ENCODE data around the gene CXCL14.

CXCL14 gene

GRCh38 chr5:135608361-135608760 is 29.6 kb upstream of the CXCL14 start:
- H3K9me3 ChIP-seq (ENCODE audit: control insufficient read depth in 1 of 2, low read length in 2 of 2): no peaks in the 10 kb centered on the region
- H3K36me3 ChIP-seq (ENCODE audit: control insufficient read depth in 1 of 2, insufficient read depth in 2 of 2, low read length in 2 of 2): no peaks in the 10 kb centered on the region
- H3K4me3 ChIP-seq (ENCODE audit: low read depth in 1 of 2, low read length in 2 of 2): no peak overlapping the region
- H3K9ac ChIP-seq (ENCODE audit: low read depth in 1 of 2, low read length in 2 of 2): no peak overlapping the region
- H3K4me1 ChIP-seq (ENCODE audit: control insufficient read depth in 1 of 2, insufficient read depth in 2 of 2, low read length in 2 of 2): peaks cover 0 to 4% of the 10 kb centered on the region in 2 donors
- H3K27me3 ChIP-seq (ENCODE audit: control insufficient read depth in 1 of 2, insufficient read depth in 2 of 2, low read length in 2 of 2): no peaks in the 10 kb centered on the region
- H3K27ac ChIP-seq (ENCODE audit: low read depth, low read length): no peak overlapping the region

GRCh38 chr5:135606431-135606830 is 27.6 kb upstream of the CXCL14 start:
- H3K9me3 ChIP-seq (ENCODE audit: control insufficient read depth in 1 of 2, low read length in 2 of 2): no peaks in the 10 kb centered on the region
- no peaks in the 10 kb centered on the region for H3K27me3 ChIP-seq (ENCODE audit: control insufficient read depth in 1 of 2, insufficient read depth in 2 of 2, low read length in 2 of 2)
- no peak overlapping the region for H3K9ac ChIP-seq (ENCODE audit: low read depth in 1 of 2, low read length in 2 of 2)
- no peak overlapping the region for H3K4me3 ChIP-seq (ENCODE audit: low read depth in 1 of 2, low read length in 2 of 2)
- H3K27ac ChIP-seq (ENCODE audit: low read depth, low read length): no peak overlapping the region
- H3K4me1 ChIP-seq (ENCODE audit: control insufficient read depth in 1 of 2, insufficient read depth in 2 of 2, low read length in 2 of 2): peaks cover 2 to 10% of the 10 kb centered on the region in 2 donors
- H3K36me3 ChIP-seq (ENCODE audit: control insufficient read depth in 1 of 2, insufficient read depth in 2 of 2, low read length in 2 of 2): no peaks in the 10 kb centered on the region

- no peak overlapping the region for H3K9ac ChIP-seq (ENCODE audit: low read depth in 1 of 2, low read length in 2 of 2)
- H3K9me3 ChIP-seq (ENCODE audit: control insufficient read depth in 1 of 2, low read length in 2 of 2): no peaks in the 10 kb centered on the region
- no peaks in the 10 kb centered on the region for H3K27me3 ChIP-seq (ENCODE audit: control insufficient read depth in 1 of 2, insufficient read depth in 2 of 2, low read length in 2 of 2)
- no peak overlapping the region for H3K4me3 ChIP-seq (ENCODE audit: low read depth in 1 of 2, low read length in 2 of 2)
- H3K27ac ChIP-seq (ENCODE audit: low read depth, low read length): no peak overlapping the region
- H3K36me3 ChIP-seq (ENCODE audit: control insufficient read depth in 1 of 2, insufficient read depth in 2 of 2, low read length in 2 of 2): no peaks in the 10 kb centered on the region
- peaks cover 2 to 10% of the 10 kb centered on the region in 2 donors for H3K4me1 ChIP-seq (ENCODE audit: control insufficient read depth in 1 of 2, insufficient read depth in 2 of 2, low read length in 2 of 2)
These were observed 26.4 kb upstream of the CXCL14 start for GRCh38 chr5:135605221-135605620.

GRCh38 chr5:135604056-135604455 is 25.3 kb upstream of the CXCL14 start:
- Histone ChIP-seq H3K27ac (ENCODE audit: low read depth, low read length) (no peak overlapping the region), H3K4me3 (ENCODE audit: low read depth in 1 of 2, low read length in 2 of 2) (no peak overlapping the region), H3K27me3 (ENCODE audit: control insufficient read depth in 1 of 2, insufficient read depth in 2 of 2, low read length in 2 of 2) (no peaks in the 10 kb centered on the region), H3K9me3 (ENCODE audit: control insufficient read depth in 1 of 2, low read length in 2 of 2) (no peaks in the 10 kb centered on the region), H3K36me3 (ENCODE audit: control insufficient read depth in 1 of 2, insufficient read depth in 2 of 2, low read length in 2 of 2) (no peaks in the 10 kb centered on the region), H3K9ac (ENCODE audit: low read depth in 1 of 2, low read length in 2 of 2) (no peak overlapping the region), H3K4me1 (ENCODE audit: control insufficient read depth in 1 of 2, insufficient read depth in 2 of 2, low read length in 2 of 2) (peaks cover 2 to 10% of the 10 kb centered on the region in 2 donors)

- no peaks in the 10 kb centered on the region for H3K36me3 ChIP-seq (ENCODE audit: control insufficient read depth in 1 of 2, insufficient read depth in 2 of 2, low read length in 2 of 2)
- H3K4me3 ChIP-seq (ENCODE audit: low read depth in 1 of 2, low read length in 2 of 2): no peak overlapping the region
- no peaks in the 10 kb centered on the region for H3K9me3 ChIP-seq (ENCODE audit: control insufficient read depth in 1 of 2, low read length in 2 of 2)
- no peaks in the 10 kb centered on the region for H3K27me3 ChIP-seq (ENCODE audit: control insufficient read depth in 1 of 2, insufficient read depth in 2 of 2, low read length in 2 of 2)
- peaks cover 2 to 10% of the 10 kb centered on the region in 2 donors for H3K4me1 ChIP-seq (ENCODE audit: control insufficient read depth in 1 of 2, insufficient read depth in 2 of 2, low read length in 2 of 2)
- H3K27ac ChIP-seq (ENCODE audit: low read depth, low read length): no peak overlapping the region
- H3K9ac ChIP-seq (ENCODE audit: low read depth in 1 of 2, low read length in 2 of 2): no peak overlapping the region
These were observed 24.3 kb upstream of the CXCL14 start for GRCh38 chr5:135602882-135603721.

- Histone ChIP-seq H3K36me3 (ENCODE audit: control insufficient read depth in 1 of 2, insufficient read depth in 2 of 2, low read length in 2 of 2) (no peaks in the 10 kb centered on the region), H3K4me3 (ENCODE audit: low read depth in 1 of 2, low read length in 2 of 2) (no peak overlapping the region), H3K27me3 (ENCODE audit: control insufficient read depth in 1 of 2, insufficient read depth in 2 of 2, low read length in 2 of 2) (no peaks in the 10 kb centered on the region)
These were observed 22.7 kb upstream of the CXCL14 start for GRCh38 chr5:135601466-135601865.

GRCh38 chr5:135600971-135601381 is 22.2 kb upstream of the CXCL14 start:
- Histone ChIP-seq H3K27ac (ENCODE audit: low read depth, low read length) (no peak overlapping the region), H3K9ac (ENCODE audit: low read depth in 1 of 2, low read length in 2 of 2) (no peak overlapping the region), H3K9me3 (ENCODE audit: control insufficient read depth in 1 of 2, low read length in 2 of 2) (no peaks in the 10 kb centered on the region), H3K27me3 (ENCODE audit: control insufficient read depth in 1 of 2, insufficient read depth in 2 of 2, low read length in 2 of 2) (no peaks in the 10 kb centered on the region), H3K4me3 (ENCODE audit: low read depth in 1 of 2, low read length in 2 of 2) (no peak overlapping the region), H3K36me3 (ENCODE audit: control insufficient read depth in 1 of 2, insufficient read depth in 2 of 2, low read length in 2 of 2) (no peaks in the 10 kb centered on the region), H3K4me1 (ENCODE audit: control insufficient read depth in 1 of 2, insufficient read depth in 2 of 2, low read length in 2 of 2) (peaks cover 2 to 18% of the 10 kb centered on the region in 2 donors)

More at GRCh38 chr5:135601466-135601865, 22.7 kb upstream of the CXCL14 start:
- Histone ChIP-seq H3K27ac (ENCODE audit: low read depth, low read length) (no peak overlapping the region), H3K9ac (ENCODE audit: low read depth in 1 of 2, low read length in 2 of 2) (no peak overlapping the region), H3K9me3 (ENCODE audit: control insufficient read depth in 1 of 2, low read length in 2 of 2) (no peaks in the 10 kb centered on the region), H3K4me1 (ENCODE audit: control insufficient read depth in 1 of 2, insufficient read depth in 2 of 2, low read length in 2 of 2) (peaks cover 2 to 14% of the 10 kb centered on the region in 2 donors)

- Histone ChIP-seq H3K27me3 (ENCODE audit: control insufficient read depth in 1 of 2, insufficient read depth in 2 of 2, low read length in 2 of 2) (no peaks in the 10 kb centered on the region), H3K4me1 (ENCODE audit: control insufficient read depth in 1 of 2, insufficient read depth in 2 of 2, low read length in 2 of 2) (peaks cover 2 to 18% of the 10 kb centered on the region in 2 donors), H3K36me3 (ENCODE audit: control insufficient read depth in 1 of 2, insufficient read depth in 2 of 2, low read length in 2 of 2) (no peaks in the 10 kb centered on the region), H3K9me3 (ENCODE audit: control insufficient read depth in 1 of 2, low read length in 2 of 2) (no peaks in the 10 kb centered on the region), H3K27ac (ENCODE audit: low read depth, low read length) (no peak overlapping the region), H3K4me3 (ENCODE audit: low read depth in 1 of 2, low read length in 2 of 2) (no peak overlapping the region), H3K9ac (ENCODE audit: low read depth in 1 of 2, low read length in 2 of 2) (no peak overlapping the region)
These were observed 21.4 kb upstream of the CXCL14 start for GRCh38 chr5:135600152-135600570.

GRCh38 chr5:135599421-135600151 is 20.8 kb upstream of the CXCL14 start:
- Histone ChIP-seq H3K27ac (ENCODE audit: low read depth, low read length) (no peak overlapping the region), H3K27me3 (ENCODE audit: control insufficient read depth in 1 of 2, insufficient read depth in 2 of 2, low read length in 2 of 2) (no peaks in the 10 kb centered on the region), H3K36me3 (ENCODE audit: control insufficient read depth in 1 of 2, insufficient read depth in 2 of 2, low read length in 2 of 2) (no peaks in the 10 kb centered on the region)

GRCh38 chr5:135598691-135599395 is 20.1 kb upstream of the CXCL14 start:
- H3K36me3 ChIP-seq (ENCODE audit: control insufficient read depth in 1 of 2, insufficient read depth in 2 of 2, low read length in 2 of 2): no peaks in the 10 kb centered on the region
- H3K27me3 ChIP-seq (ENCODE audit: control insufficient read depth in 1 of 2, insufficient read depth in 2 of 2, low read length in 2 of 2): no peaks in the 10 kb centered on the region
- no peaks in the 10 kb centered on the region for H3K9me3 ChIP-seq (ENCODE audit: control insufficient read depth in 1 of 2, low read length in 2 of 2)
- H3K4me1 ChIP-seq (ENCODE audit: control insufficient read depth in 1 of 2, insufficient read depth in 2 of 2, low read length in 2 of 2): peaks cover 2 to 18% of the 10 kb centered on the region in 2 donors
- H3K4me3 ChIP-seq (ENCODE audit: low read depth in 1 of 2, low read length in 2 of 2): no peak overlapping the region
- H3K9ac ChIP-seq (ENCODE audit: low read depth in 1 of 2, low read length in 2 of 2): no peak overlapping the region
- no peak overlapping the region for H3K27ac ChIP-seq (ENCODE audit: low read depth, low read length)

More at GRCh38 chr5:135599421-135600151, 20.8 kb upstream of the CXCL14 start:
- no peak overlapping the region for H3K9ac ChIP-seq (ENCODE audit: low read depth in 1 of 2, low read length in 2 of 2)
- no peak overlapping the region for H3K4me3 ChIP-seq (ENCODE audit: low read depth in 1 of 2, low read length in 2 of 2)
- peaks cover 2 to 18% of the 10 kb centered on the region in 2 donors for H3K4me1 ChIP-seq (ENCODE audit: control insufficient read depth in 1 of 2, insufficient read depth in 2 of 2, low read length in 2 of 2)
- H3K9me3 ChIP-seq (ENCODE audit: control insufficient read depth in 1 of 2, low read length in 2 of 2): no peaks in the 10 kb centered on the region

Measured in duodenal mucosa (tissue), 2 donors.